ENCODE data around the gene TMEM273.

TMEM273 gene

DNA sequence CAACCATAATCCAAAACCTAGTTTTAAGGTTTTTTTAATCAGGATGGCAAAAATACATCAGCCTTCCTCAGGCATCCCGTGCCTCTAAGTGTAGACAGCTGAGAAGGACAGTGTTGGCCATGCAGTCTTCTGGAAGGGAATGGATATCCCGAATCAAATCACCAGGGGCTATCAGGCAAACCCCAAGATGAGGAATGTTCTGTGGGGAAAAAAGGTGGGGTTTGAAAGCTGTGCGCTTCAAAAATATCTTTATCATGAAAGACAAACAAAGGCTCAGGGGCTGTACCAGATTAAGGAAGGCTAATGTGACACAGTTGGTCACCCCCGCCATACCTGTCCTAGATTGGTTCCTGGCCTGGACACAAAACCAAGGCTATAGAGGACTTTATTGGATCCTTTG lies 5.4 kb downstream of the TMEM273 start:
- H2AFZ ChIP-seq (ENCODE audit: low read depth, low read length) = no peak overlapping the region
- no peak overlapping the region for H3K27ac ChIP-seq (ENCODE audit: low read length)
- TF ChIP-seq EZH2phosphoT487 (IDR thresholded peaks at IDR 0.05; ENCODE audit: low read depth) (no peak), CTCF (IDR thresholded peaks at IDR 0.05; ENCODE audit: low read depth, low read length) (no peak)
- no peaks in the 10 kb centered on the region for H4K20me1 ChIP-seq (ENCODE audit: insufficient read depth, low read length)
- no peaks in the 10 kb centered on the region for H3K27me3 ChIP-seq (ENCODE audit: low read depth, low read length)
- H3K4me3 ChIP-seq (ENCODE audit: low read length) = no peak overlapping the region
- H3K4me2 ChIP-seq (ENCODE audit: low read length) = no peak overlapping the region
- H3K79me2 ChIP-seq (ENCODE audit: low read length) = no peaks in the 10 kb centered on the region
- no peaks in the 10 kb centered on the region for H3K36me3 ChIP-seq (replicated peaks; ENCODE audit: low read depth, low read length)
- H3K9ac ChIP-seq (ENCODE audit: low read length) = no peak overlapping the region
- no peaks in the 10 kb centered on the region for H3K9me3 ChIP-seq (ENCODE audit: insufficient read depth, low read length)
- peaks cover 72% of the 10 kb centered on the region for H3K4me1 ChIP-seq (ENCODE audit: low read length)

DNA sequence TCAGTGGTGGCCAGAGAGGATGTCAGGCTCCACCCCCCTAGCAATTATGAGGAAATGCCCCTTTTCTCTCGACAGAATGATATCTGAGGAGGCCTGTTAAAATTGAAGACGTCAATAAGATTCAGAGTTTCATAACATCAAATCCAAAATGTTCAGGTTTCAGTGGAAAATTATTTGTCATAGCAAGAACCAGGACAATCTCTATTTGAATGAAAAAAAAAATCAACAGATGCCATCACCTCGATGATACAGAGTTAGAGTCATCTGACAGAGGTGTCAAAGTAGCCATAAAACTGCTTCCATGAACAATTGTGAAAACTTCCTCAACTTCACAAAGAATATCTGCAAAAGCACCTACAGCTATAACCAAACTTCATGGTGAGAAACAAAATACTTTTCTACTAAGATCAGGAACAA lies 7.7 kb downstream of the TMEM273 start:
- TF ChIP-seq CTCF (IDR thresholded peaks at IDR 0.05; ENCODE audit: low read depth, low read length) = no peak
- no peak for TF ChIP-seq EZH2phosphoT487 (IDR thresholded peaks at IDR 0.05; ENCODE audit: low read depth)
- H3K9me3 ChIP-seq (ENCODE audit: insufficient read depth, low read length) = no peaks in the 10 kb centered on the region
- H3K4me2 ChIP-seq (ENCODE audit: low read length) = peak overlapping the region; percentile 42
- no peaks in the 10 kb centered on the region for H3K36me3 ChIP-seq (replicated peaks; ENCODE audit: low read depth, low read length)
- peaks cover 79% of the 10 kb centered on the region for H3K4me1 ChIP-seq (ENCODE audit: low read length)
- H3K27ac ChIP-seq (ENCODE audit: low read length) = no peak overlapping the region
- no peak overlapping the region for H3K4me3 ChIP-seq (ENCODE audit: low read length)
- no peaks in the 10 kb centered on the region for H3K27me3 ChIP-seq (ENCODE audit: low read depth, low read length)
- no peaks in the 10 kb centered on the region for H3K79me2 ChIP-seq (ENCODE audit: low read length)
- no peaks in the 10 kb centered on the region for H4K20me1 ChIP-seq (ENCODE audit: insufficient read depth, low read length)
- H3K9ac ChIP-seq (ENCODE audit: low read length) = no peak overlapping the region
- H2AFZ ChIP-seq (ENCODE audit: low read depth, low read length) = no peak overlapping the region; the same call in 1 of the 2 replicates

- Histone ChIP-seq H2AFZ (ENCODE audit: low read depth, low read length) (no peak overlapping the region; the same call in 1 of the 2 replicates), H3K9ac (ENCODE audit: low read length) (no peak overlapping the region), H3K79me2 (ENCODE audit: low read length) (no peaks in the 10 kb centered on the region), H3K4me1 (ENCODE audit: low read length) (peaks cover 85% of the 10 kb centered on the region), H4K20me1 (ENCODE audit: insufficient read depth, low read length) (no peaks in the 10 kb centered on the region), H3K4me2 (ENCODE audit: low read length) (peak overlapping the region; percentile 42), H3K36me3 (replicated peaks; ENCODE audit: low read depth, low read length) (no peaks in the 10 kb centered on the region), H3K27me3 (ENCODE audit: low read depth, low read length) (no peaks in the 10 kb centered on the region), H3K27ac (ENCODE audit: low read length) (no peak overlapping the region), H3K9me3 (ENCODE audit: insufficient read depth, low read length) (no peaks in the 10 kb centered on the region), H3K4me3 (ENCODE audit: low read length) (no peak overlapping the region)
- TF ChIP-seq EZH2phosphoT487 (IDR thresholded peaks at IDR 0.05; ENCODE audit: low read depth) (no peak), CTCF (IDR thresholded peaks at IDR 0.05; ENCODE audit: low read depth, low read length) (no peak)
Observed at GRCh38 chr10:49179699-49180443, 8.3 kb downstream of the TMEM273 start.

- no peak overlapping the region for H3K4me3 ChIP-seq (ENCODE audit: low read length)
- no peaks in the 10 kb centered on the region for H3K79me2 ChIP-seq (ENCODE audit: low read length)
- no peaks in the 10 kb centered on the region for H4K20me1 ChIP-seq (ENCODE audit: insufficient read depth, low read length)
- peak overlapping the region; percentile 75 for H3K27ac ChIP-seq (ENCODE audit: low read length)
- no peak overlapping the region for H3K9ac ChIP-seq (ENCODE audit: low read length)
- H3K4me2 ChIP-seq (ENCODE audit: low read length) = peak overlapping the region; percentile 12; the same call in 1 of the 2 replicates
- H3K4me1 ChIP-seq (ENCODE audit: low read length) = peaks cover 88% of the 10 kb centered on the region
- H2AFZ ChIP-seq (ENCODE audit: low read depth, low read length) = no peak overlapping the region
- TF ChIP-seq EZH2phosphoT487 (IDR thresholded peaks at IDR 0.05; ENCODE audit: low read depth) (no peak), CTCF (IDR thresholded peaks at IDR 0.05; ENCODE audit: low read depth, low read length) (no peak)
- H3K9me3 ChIP-seq (ENCODE audit: insufficient read depth, low read length) = no peaks in the 10 kb centered on the region
- no peaks in the 10 kb centered on the region for H3K36me3 ChIP-seq (replicated peaks; ENCODE audit: low read depth, low read length)
- no peaks in the 10 kb centered on the region for H3K27me3 ChIP-seq (ENCODE audit: low read depth, low read length)
Observed at GRCh38 chr10:49178489-49179471, 9.4 kb downstream of the TMEM273 start.
